Inflammatory macrophage treated with lipopolysaccharide for 4 hours (primary cell): ENCODE data around the gene DLGAP1.

ENCODE experiments used
- DNase-seq: peaks from one replicate; pipeline ENCODE4 v3.0.0-alpha.2; 2020

The DLGAP1 gene

GRCh38 chr18:3798032-3798431 is 657.1 kb downstream of the DLGAP1 start:
- no peak for DNase-seq

DNA sequence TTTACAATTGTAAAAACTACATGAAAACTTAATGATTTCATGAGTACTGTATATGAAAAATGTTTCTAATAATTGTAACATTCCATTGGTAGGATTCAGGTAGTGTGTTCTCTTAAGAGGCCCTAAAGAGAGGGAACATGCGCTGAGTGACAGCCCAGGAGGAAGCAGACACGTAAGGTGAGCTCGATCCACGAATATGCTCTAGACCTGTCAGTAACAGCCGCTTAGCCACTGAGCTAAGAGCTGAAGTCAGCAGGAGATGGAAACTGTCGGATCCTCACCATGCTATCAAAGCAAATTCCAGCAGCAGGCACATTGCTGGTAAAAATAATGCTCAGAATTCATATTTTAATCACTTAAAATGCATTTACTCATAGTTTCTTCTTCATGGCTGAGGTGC is 658.7 kb downstream of the DLGAP1 start:
- no peak for DNase-seq

DNA sequence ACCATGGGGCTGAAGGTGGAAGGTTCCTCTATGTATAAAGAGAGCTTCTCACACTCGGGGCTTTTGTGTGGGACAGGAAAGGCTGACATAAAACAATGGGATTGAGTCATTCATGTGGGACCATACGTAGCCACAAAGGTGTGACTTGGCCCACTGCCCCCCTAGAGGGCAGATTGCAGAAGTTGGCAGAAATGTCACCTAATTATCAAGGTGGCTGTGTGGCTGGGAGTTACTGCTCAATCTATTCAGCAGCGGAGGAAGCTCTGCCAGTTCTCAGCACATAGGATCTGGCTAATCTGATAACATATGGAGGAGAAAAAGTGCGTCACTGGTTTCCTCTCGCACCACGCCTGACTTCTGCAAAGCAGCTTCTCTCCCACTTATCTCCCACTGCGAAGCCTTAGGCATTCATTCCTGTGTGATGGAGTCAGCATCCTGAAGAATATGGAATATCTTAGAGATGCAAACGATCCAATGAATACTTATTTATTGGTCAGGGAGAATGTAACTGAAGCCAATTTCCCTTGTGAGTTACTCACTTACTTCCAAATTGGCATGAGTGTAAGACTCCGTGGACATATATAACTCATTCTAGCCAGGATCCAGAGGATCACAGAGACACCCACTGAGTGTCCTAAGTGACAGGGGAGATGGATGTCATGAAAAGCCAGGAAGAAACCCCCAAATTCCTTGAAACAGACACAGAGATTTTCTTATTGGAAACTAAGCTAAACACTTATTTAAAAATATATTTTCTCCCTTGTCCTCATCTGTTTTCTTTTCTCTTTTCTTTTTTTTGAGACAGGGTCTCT is 660.4 kb downstream of the DLGAP1 start:
- DNase-seq: no peak

DNA sequence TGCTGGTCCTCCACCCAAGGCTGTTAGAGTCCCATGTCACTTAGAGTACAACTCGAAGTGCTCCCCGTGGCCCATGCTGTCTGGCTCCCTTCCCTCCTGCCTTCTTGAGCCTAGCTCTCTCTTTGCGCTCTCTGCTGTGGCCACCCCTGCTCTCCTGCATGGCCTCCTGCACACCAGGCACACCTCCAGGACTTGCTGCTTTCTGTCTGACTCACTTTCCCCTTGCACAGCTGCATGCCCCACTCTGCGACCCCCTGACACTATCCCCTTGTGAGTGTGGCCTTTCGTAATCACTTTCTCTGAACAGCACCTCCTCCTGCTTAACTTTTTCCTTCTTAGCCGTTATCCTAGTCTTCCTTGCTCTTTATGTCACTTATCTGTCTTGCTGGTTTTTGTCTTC is 661.6 kb downstream of the DLGAP1 start:
- DNase-seq: no peak

DNA sequence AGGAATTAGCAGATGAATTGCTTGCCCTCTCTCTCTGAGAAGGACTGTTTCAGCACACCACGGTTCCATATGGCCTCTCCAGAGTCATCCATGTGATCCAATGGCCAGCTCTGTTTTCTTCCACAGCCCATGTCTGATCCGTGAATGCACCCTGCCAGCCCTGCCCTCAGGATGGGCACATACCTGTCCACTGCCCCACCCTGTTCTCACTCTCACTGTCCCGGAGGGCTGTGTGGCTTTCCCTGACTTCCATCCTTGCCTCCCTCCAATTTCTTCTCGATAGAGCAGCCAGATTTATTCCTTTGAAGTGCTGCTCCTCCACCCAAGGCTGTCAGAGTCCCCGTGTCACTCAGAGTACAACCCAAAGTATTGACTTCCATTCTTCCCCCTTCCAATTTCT is 662.0 kb downstream of the DLGAP1 start:
- DNase-seq: no peak

DNA sequence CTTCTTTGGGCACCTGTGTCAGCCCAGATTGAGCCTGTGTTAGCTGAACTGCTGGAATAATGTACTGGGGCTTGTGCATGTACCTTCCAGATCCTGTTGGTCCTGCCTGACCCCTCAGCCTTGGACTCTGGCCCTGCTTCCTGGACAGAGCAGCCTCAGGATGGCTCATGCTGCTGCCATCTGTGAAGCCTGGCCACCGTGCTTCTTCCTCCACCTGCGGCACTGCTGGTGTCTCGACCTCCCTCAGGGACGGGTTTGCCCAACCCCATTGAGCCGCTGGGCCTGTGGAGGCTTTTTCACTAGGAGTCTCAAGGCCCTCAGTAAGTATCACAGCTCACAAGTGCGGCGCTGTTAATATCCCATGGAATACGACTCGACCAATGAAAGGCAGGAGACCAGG is 662.4 kb downstream of the DLGAP1 start:
- DNase-seq: no peak

GRCh38 chr18:3791238-3791637 is 663.9 kb downstream of the DLGAP1 start:
- no peak for DNase-seq

DNA sequence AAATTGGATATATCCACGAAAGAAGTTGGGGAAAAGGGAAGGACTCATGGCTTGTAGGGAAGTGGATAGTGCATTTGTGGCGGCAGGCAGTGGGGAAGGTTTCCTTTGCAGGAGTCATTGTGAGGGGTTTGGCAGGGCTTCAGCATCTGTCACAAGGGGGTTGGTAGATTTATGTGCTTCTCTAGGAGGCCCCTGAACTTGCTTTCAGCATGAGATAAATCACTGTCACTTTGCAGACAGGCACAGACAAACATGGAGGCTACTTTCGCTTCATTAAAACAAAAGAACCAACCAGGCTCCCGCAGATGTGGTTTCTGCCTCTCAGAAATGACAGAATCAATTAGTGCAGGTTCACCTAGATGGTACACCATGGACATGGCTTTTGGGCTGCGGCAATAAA is 664.4 kb downstream of the DLGAP1 start:
- no peak for DNase-seq

GRCh38 chr18:3789525-3789924 is 665.6 kb downstream of the DLGAP1 start:
- no peak for DNase-seq

DNA sequence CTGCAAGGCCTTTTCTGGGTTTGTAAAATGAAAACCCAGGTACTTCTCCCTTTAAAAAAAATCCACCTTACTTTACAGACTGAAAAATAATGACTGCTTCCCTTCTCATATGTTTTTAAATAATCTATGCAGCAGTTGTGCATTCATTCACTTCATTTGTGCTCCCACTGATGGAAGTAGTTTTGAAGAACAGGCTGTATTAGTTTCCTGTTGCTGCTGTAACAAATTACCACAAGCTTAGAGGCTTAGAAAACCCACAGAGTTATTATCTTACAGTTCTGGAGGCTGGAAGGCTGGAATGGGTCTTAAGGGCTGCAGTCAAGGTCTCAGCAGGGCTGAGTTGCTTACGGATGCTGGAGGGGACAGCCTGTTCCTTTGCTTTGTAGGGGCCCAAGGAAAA is 670.2 kb downstream of the DLGAP1 start:
- DNase-seq: no peak

GRCh38 chr18:3782901-3783300 is 672.2 kb downstream of the DLGAP1 start:
- no peak for DNase-seq

- no peak for DNase-seq
Measured at GRCh38 chr18:3777719-3778118, 677.4 kb downstream of the DLGAP1 start.

GRCh38 chr18:3777122-3777521 is 678.0 kb downstream of the DLGAP1 start:
- DNase-seq: no peak

DNA sequence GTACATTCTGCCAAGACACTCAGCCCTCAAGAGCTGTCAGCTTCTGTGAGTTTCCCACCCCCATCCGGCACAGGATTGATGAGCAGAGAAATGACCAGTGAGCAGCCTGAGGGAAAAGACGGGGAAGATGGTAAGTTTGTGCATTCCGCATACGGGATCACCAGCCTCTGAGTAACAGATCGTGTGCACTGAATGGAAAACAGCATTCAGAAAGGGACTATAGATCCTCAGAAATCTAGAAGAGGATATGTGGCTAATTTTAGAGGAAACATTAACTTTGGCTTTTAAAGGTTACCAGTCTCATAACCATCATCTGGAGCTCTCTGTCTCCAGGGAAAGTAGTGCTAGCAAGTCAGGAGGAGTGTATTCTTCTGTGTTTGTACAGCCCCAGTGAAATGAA is 679.1 kb downstream of the DLGAP1 start:
- no peak for DNase-seq

GRCh38 chr18:3773303-3773702 is 681.8 kb downstream of the DLGAP1 start:
- no peak for DNase-seq

- peak; percentile 89 for DNase-seq
Measured at GRCh38 chr18:3771121-3771971, 683.8 kb downstream of the DLGAP1 start.

DNA sequence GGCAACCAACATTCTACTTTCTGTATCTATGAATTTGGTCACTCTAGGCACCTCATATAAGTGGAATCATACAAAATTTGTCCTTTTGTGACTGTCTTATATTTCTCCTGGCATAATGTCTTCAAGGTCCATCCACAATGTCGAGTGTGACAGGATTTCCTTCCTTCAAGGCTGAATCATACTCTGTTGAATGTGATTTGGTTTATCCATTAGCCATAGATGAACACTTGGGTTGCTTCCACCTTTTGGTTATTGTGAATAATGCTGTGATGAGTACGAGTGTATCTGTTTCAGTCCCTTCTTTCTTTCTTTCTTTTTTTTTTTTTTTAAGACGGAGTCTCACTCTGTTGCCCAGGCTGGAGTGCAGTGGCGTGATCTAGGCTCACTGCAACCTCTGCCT is 693.8 kb downstream of the DLGAP1 start:
- no peak for DNase-seq

DNA sequence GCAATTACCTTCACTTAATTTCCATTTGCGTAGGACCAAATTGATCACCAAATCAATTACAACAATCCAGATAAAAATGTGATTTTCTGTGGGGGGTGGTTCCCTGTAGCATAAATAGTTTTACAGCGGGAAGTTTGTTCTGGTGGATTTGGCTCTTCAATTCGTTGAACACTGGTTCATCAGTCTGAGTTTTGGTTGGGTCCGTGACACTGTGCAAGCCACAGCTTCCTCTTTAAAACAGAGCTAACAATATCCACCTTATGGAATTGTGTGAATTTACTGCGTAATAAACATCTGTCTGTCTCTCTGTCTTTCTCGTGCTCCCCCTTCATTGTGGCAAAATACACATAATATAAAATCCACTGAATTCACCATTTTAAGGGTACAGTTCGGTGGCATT is 694.4 kb downstream of the DLGAP1 start:
- DNase-seq: no peak

DNA sequence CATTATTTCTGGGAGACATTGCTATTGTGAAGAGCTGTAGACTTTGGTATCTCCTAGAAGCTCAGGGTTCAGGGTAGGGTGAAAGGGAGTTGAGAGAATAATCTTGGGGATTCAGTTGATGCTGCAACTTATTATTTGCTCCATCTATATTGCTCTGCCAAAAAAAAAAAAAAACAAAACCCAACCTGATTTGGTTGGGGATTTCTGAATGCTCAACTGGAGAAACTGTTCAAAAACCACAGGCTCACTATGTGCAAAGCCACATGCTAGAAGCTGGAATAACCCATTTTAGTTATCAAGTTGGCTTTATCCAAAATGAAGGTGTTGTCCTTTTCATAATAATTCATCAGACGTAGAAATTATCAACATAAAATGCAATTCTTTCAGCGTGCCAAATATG is 696.0 kb downstream of the DLGAP1 start:
- no peak for DNase-seq

- DNase-seq: peak; percentile 78
Measured at GRCh38 chr18:3758531-3758930, 696.6 kb downstream of the DLGAP1 start.

DNA sequence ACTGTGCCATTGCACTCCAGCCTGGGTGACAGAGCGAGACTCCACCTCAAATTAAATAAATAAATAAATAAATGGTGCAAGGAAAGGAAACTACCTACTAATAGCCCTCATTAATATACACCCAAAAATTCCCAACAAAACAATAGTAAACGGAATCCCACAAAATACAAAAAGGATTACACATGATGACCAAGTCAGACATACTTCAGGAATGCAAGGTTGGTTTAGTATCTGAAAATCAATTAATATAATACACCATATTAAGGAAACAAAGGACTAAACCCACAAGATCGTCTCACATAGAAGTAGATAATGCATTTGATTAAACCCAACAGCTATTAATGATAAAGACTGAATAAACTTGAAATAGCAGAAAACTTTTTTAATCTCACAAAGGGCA is 697.7 kb downstream of the DLGAP1 start:
- no peak for DNase-seq

- no peak for DNase-seq
Measured at GRCh38 chr18:3753106-3753505, 702.0 kb downstream of the DLGAP1 start.

DNA sequence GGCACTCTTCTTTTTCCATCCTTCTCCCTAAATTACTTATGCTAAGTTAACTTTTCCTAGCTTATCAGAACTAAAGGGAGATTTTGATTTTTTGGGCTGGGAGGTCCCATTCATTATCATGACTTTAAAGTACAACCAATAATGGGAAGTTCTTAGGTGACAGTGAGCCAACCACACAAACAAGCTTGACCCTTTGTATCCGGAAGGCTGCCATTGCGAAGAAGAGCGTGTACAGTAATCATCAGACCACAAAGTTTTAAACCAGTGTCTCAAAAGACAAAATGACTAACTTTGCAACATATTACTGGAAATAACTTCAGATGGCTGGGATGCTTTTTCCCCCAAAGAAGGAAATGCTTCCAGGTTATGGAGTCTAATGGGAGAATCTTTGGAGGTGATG is 707.0 kb downstream of the DLGAP1 start:
- peak; percentile 77 for DNase-seq
